Activated CD4-positive, alpha-beta T cell treated with anti-CD3 and anti-CD28 coated beads for 24 hours (primary cell): ENCODE data around the gene MCAT.

Experiments used
- DNase-seq, 2 donors: peaks; one replicate each; pipeline ENCODE4 v3.0.0-alpha.2; 2020; ENCODE audit warnings: low read depth in 2 of 2

MCAT gene, protein sequence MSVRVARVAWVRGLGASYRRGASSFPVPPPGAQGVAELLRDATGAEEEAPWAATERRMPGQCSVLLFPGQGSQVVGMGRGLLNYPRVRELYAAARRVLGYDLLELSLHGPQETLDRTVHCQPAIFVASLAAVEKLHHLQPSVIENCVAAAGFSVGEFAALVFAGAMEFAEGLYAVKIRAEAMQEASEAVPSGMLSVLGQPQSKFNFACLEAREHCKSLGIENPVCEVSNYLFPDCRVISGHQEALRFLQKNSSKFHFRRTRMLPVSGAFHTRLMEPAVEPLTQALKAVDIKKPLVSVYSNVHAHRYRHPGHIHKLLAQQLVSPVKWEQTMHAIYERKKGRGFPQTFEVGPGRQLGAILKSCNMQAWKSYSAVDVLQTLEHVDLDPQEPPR

DNA sequence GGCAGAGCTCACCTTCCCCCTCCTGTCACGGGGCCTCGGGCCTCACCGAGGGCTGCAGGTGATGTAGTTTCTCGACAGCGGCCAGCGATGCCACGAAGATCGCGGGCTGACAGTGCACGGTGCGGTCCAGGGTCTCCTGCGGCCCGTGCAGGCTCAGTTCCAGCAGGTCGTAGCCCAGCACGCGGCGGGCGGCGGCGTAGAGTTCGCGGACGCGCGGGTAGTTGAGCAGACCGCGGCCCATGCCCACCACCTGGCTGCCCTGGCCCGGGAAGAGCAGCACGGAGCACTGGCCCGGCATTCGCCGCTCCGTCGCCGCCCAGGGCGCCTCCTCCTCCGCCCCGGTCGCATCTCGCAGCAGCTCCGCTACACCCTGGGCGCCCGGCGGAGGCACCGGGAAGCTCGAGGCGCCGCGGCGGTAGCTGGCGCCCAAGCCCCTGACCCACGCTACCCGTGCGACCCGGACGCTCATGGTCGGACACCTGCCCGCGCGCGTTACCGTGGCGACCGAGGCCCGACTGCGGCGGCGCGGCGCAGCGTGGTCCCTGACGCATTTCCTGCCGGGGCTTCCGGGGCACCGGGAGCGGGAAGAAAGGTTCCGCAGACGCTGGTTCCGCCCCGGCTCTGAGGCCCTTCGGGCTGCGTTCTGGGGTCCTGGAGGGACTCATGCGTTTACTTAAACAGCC lies at the start of gene MCAT:
TSS of gene MCAT (minus strand) at position 519 of the 683 bp plus-strand sequence. CDS start at position 469, 50 bp downstream.
- DNase-seq = peak; percentile 71 to 72

DNA sequence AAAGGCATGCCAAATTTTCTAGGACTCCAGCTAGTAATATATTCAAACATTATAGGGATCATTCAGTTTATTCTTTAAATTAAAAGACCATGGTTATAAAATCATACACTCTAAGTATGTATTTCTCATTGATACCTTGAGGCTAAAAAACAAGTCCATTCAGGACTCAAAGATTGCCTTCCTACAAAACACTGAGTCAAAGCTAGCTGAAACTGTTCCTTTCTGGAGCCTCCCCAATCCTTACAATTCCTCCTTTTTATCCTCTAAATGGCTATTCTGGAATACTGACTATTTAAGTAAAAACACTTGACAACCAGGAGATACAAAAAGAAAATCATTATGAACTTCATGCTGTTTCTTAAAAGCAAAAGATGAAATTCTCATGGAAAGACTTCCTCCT lies 48.6 kb upstream of the MCAT start:
- DNase-seq = no peak

DNA sequence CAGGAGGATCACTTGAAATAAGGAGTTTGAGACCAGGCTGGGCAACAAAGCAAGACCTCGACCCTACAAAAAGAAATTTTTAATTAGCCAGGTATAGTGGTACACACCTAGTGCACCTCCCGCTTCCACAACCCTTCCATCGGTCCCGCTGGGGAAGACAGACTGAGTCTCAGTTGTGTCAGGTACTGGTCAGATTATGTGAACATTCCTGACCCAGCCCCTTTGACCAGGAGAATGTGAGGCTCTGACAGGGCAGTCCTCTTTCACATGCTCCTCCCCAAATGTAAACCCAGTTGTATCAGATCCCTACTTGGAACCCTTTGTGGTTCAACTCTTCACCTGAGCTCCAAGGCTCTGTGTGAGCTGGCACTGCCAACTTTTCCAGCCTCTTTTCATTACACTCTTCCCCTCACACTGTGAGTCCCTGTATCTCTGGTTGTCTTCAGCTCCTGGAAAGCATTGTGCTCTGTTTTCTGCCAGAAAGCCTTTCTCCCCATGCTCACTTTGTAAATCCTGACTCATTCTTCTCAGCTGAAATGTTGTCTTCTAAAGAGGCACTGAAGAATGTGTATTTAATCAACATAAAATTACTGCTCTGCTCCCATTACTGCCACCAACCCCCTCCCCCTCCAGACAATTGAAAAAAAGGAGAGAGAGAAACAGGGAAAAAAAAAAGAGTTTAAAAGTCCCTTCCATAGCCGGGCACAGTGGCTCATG lies 45.8 kb upstream of the MCAT start:
- no peak for DNase-seq

DNA sequence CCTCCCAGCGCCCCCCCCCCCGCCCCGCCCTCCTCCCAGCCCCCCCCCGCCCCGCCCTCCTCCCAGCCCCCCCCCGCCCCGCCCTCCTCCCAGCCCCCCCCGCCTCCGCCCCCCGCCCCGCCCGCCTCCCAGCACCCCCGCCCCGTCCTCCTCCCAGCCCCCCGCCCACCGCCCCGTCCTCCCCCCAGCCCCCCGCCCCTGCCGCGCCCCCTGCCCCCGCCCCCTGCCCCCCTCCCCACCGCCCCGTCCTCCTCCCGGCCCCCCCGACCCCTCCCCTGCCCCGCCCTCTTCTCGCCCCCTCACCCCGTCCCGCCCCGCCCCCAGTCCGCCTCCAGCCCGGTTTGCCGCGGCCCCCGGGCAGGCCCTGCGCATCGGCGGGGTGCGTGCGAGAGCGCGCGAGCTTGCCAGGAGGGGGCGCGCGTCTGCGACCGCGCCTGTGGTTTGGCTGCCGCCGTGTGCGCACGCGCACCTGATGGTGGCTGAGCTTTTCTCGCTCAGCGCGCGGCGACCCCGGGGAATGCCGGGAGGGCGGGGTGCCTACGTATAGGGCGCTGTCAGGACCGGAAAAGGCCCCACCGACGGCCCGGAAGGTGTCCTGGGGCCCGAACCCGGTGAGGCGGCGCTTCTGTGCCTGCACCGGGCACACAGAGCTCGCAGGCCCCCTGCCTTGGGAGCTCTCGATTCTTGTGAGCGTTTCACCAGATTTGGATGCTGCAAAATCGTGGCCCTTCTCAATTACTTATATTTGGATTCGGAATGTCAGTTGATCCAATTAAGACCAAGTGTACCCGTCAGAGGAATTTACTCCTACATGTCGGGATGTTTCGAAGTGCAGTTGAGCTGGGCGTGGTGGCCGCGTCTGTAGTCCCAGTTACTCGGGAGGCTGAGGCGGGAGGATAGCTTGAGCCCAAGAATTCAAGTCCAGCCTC lies 44.2 kb upstream of the MCAT start:
- peak; percentile 93 to 96 for DNase-seq

DNA sequence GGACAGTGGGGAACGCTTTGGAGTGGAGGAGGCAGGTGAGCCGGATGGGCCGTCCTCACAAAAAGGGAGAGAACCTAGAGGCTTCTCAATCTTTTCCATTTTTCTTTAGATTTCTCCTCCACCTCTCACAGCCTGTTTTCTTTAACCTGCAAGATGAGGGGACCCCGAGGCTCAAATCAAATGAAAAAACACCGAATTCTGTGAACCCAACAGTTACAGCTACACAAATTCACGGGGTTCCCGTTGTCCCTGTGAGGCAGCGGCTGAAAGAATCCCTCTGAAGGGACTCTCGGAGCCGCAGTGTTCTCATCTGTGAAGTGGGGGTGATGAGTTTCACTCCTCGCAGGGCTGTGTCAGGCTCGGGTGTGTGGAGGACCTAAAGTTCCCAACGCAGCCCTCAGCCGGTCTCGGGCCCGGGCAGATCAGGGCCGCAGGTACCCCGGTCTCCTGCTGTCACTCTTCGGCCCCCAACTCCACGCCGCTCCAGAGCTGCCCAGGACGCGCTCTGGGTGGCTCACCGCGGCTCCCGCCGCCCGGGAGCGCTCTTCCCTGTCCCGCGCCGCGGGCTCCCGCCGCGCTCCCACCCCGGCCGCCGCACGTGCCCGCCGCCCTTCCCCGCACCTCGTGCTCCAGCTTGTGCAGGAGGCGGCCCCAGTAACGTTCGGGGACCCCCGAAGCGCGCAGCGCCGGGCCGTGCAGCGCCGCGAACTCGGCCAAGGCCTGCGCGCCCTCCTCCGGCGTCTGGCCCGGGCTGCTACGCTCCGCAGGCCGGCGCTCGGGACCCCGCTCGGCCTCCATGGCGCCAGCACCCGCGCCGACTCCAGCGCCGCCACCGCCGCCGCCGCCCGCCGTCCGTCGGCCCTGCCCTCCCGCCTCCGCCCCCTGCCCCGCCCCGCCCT lies 43.3 kb upstream of the MCAT start, which contains the start of gene TTLL12:
TSS of gene TTLL12 (minus strand) at position 863 of the 899 bp plus-strand sequence. CDS start at position 798, 65 bp downstream.
- DNase-seq = peak; percentile 20 to 25

DNA sequence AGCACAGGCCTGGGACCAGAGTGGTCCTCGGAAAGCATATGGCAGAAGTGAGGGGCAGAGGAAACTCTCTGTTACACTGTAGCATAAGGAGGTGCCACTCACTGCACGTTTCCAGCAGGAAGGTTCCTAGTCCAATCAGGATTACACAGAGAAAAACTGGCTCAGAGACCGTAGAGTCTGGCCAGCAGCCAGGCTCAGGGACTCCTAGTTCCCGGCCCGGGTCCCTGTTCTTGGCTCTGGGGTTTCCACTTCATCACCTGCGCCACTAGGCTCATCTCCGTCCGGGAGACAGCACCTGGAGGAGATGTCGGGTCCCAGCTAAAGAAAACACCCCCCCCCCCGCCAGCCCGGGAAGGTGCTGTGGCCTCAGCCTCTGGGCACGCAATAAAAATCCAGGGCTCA lies 42.7 kb upstream of the MCAT start:
- DNase-seq = no peak

DNA sequence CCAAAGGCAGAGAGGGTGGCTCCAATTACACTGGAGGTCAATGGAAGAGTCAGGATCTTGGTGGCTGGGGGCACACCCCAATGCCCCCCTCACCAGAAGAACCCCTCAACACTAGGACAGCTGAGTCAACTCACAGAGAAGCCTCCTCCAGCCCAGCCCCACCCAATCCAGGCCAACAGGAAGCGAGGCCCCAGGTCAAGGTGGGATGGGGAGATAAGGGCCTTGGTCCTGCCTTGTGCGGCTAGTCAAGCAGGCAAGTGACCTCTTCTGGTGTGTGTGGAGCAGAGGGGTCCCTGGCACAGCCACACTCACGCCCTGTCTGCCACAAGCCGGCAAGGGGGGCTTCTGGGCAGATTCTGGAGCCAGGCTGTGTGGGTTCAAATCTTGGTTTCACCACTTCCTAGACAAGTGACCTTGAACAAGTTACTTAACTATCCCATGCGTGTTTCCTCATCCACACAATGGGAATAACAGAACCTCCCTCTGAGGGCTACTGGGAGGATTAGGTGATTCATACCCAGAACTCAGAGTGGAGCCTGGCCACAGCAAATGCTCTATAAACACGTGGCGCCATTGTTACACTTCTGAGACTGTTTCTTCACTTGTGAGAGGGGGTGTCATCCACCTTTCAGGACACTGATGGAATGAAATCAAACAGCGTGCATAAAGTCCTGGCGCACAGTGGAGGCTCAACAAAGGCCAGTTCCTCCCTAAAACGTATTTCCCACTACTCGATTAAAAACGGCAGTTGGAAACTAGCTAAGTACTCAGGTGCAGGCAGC lies 40.5 kb upstream of the MCAT start:
- DNase-seq = no peak

DNA sequence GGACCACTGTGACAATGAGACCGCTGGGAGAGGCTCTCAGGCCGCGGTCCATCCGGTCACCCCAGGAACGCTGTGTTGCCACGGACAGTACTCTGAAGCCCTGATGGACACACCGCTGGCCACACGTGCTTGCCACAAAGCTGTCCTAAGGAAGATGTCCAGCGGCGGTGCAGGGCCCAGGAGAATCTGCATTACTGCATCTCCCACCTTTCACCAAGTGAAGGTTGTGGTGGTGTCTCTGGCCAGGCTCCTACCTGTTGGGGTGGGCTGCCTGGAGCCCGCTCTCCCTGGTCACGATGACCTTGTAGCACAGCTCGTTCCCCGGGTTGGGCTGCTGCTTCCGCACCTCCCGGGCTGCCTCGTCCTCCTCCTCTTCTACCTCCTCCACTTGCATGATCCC lies 39.5 kb upstream of the MCAT start:
- no peak for DNase-seq

DNA sequence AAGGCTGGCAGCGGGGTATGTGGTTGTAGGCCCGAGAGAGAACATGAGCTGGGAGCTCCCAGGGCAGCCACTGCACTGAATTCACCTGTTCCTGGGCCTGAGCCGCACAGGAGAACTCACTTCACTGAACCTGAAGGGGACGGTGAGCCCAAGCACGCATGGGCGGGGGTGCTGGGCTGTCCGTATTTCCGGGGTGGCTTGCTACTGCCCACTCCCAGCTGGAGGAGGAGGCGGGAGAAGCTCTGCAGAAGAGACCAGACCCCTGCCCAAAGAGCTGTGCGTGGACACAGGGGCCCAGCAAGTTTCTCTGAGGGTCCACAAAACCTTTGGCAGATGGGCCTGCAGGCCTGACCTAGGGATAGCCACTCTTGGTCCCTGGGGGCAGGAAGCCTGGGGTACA lies 38.9 kb upstream of the MCAT start:
- DNase-seq = no peak

DNA sequence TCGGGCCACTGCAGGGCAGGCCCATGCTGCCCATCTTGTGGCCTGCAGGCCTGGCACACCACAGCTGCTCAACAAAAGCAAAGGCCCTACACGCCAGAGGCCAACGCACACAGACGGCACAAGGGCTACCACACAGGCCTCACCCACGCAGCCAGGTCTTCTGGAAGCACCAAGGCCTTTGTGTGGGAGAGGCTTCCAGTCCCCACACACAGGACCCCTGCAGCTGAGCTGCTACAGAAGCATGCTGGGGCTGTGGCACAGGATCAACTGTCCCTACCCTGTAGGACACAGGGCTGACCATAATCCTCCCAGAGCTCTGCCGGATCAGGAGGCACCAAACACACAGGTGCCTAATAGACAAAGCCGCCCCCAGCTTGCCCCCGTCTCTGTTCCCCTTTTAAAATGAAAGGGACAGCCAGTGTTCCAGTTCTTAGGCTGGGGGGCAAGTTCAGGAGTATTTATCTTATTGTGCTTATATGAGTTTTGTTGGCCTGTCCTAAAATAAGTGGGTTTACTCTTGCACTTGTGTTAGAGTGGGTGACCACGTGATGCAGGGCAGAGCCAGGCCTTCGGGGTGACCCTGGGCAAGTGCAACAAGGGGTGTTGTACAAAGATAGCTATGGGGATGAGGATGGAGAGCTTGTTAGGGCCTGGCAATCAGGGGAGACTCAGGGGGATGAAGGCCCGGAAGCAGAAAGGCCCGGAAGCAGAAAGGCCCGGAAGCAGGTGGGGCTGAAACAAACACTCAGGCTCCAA lies 38.3 kb upstream of the MCAT start:
- DNase-seq = no peak

DNA sequence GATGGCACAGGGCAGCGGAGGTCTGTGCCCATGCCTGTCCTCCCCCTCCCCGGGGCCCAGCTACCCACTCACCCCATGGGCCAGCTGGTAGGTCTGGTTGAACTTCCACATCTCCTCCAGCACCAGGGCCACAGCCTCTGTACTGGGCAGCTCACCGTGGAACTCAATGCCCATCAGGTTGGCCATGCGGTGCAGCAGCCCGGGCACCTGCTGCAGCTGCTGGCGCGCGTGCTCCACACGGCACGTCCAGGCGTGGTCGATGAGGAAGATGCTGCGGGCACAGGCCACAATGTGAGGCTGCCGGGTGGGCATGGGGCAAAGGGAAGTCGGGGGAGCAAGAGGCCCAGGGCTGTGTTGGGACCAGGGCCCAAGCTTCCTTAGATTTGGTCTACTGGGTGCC lies 37.5 kb upstream of the MCAT start:
- DNase-seq = no peak

DNA sequence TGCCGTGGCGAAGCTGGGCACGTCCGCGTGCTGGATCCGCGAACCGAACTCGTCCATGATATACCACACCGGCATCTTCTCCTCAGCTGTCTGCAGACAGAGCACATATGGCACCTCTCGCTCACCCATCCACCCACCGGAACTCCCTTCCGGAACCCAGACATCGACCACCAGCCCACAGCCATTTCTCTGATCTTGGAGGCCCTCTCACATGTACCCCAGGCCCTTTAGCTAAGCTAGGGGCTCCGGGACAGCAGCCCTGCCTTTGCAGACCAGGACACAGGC lies 36.7 kb upstream of the MCAT start:
- DNase-seq = no peak

DNA sequence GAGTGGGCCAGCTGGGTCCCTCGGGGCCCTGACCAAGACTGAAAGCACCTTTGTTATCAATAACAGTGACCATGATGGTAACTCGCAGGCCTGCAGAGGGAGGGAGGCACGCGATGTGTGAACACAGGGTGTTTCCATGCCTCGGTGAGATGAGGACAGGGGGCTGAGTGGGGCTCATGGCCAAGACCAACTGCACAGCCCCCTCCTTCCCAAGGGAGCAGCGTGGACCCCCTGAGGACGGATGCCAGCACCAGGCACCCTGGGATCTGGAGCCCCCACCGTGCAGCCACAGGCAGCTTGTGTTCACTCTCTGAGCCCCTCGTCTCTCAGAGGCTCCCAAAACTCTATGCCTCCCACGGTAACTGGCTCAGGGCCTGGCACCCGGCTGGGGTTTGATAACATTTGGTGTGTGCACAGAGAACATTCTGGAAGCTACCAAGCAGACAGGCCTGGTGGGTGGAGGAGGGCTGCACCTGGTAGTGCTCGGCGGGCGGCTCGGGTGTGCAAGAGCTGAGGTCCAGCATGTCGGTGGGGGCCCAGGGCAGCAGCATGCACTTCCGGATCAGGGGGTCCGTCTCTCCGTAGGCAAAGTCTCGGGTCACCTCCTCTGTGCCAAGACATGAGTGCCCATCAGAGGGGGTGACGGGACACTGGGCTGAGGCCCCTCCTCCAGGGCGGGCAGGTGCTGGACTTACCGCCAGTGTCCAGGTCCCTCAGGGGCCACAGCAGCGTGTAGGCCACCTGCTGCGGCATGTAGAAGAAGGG lies 36.1 kb upstream of the MCAT start:
- no peak for DNase-seq

DNA sequence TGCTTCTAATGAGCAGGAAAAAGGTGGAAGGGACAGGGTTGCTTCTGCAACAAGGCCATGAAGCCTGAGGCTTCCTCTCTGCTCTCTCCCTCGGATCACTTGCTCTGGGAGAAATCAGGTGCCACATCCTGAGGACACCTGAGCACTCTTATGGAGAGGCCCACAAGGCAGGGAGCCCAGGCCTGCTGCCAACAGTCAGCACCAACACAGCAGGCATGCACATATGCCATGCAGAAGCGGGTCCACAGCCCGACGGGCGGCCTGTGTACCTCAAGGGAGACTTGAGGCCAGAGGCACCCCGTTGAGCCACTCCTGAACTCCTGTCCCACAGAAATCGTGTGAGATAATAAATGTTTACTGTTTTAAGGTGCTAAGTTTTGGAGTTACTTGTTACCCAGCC lies 34.3 kb upstream of the MCAT start:
- DNase-seq = no peak

DNA sequence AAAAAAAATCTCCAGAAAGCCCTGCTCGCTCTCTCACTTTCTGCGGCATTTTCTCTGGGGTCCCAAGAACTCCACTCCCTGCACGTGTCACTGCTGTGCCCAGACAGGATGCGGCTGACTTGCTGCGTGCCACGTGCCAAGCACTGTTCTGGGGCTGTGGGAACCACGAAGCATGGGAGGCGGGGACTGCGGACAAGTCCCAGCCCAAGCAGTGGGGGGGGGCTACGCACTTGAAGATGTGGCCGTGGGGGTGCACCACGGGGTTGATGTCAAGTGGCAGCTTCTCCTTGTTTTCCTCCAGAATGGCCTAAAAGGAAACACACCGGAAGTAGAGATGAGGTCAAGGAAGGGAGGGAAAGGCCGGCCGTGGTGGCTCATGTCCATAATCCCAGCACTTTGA lies 32.9 kb upstream of the MCAT start:
- DNase-seq = no peak

DNA sequence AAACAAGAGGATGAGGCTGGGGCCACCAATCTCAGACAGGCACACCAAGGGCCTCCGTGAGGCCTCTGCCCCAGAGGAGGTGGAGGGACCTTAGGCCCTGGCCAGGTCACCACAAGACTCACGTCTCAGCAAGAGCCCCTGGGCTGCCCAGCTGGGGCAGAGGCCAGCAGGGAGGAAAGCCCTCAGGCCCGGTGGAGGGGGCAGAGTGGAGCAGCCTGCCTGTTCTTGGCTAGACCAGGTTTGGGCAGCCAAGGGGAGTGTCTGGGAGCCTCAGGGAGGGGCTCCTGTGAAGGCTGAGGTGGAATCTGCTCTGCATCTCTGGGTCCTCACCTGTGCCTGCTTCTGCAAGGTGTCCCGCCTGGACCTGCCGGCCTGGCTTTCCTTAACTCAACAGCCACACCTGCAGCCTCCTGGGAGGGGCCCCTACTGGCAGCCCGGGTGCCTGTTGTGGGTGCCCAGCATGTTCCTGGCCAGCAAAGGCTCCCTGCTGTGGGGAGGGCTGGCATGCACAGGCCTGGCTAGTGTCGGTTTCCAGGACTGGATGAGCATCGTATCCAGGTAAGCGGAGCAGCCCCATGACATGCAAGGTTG lies 31.8 kb upstream of the MCAT start:
- no peak for DNase-seq

DNA sequence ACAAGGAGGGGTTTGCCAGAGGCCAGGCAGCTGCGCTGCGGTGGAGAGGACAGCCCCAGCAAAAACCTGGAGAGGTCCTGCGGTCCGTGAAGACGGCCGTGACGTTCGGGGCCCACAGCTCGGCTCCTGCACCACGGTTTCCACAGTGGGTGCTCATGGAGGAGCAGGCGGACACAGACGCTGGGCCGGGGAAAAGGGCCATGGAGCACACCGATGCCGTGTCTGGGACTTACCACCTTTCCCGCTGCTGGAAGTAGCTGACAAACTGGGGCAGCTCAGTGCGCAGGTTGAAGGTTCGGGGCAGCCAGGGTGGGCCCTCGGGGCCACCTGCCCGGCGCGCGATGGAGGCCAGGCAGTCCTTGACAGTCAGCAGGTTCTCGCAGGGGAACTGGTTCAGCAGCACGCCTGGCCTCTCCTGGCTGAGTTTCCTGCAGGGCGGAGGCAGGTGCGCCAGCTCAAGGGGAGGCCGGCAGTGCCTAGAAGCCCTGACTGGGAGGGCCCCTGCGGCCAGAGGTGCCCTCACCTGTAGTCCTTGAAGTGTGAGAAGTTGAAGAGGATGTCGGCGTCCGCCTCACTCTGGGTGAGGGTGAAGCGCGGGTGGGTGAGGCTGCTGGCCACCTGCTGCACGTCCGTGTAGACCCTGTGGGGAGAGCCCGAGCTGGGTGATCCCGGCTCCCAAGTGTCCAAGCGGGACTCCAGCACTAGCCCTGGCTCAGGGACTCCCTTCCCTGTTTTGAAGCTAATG lies 30.9 kb upstream of the MCAT start:
- DNase-seq = no peak
